HepG2 (cell line): ENCODE measurements around the gene TMED6. TPM values are rescaled to one million over a fixed set of nuclear protein-coding genes. Genes with fewer than 3 reads are reported as not detected.
A peak's percentile ranks its signal among the peaks of the same experiment; 100 is the strongest.

Experiments used
- AKAP8 ChIP-seq: sonication (generic); formaldehyde crosslinking; IDR thresholded peaks from 2 replicates; pipeline ENCODE4 v1.5.1; 2020; ENCODE audit warnings: mild to moderate bottlenecking, missing genetic modification reagents
- ARID5B ChIP-seq: IDR thresholded peaks from 2 replicates; pipeline ENCODE4 v1.4.0; 2020; ENCODE audit warnings: mild to moderate bottlenecking, missing genetic modification reagents
- ELF3 ChIP-seq: IDR thresholded peaks from 2 replicates; pipeline ENCODE4 v1.6.1; 2016; ENCODE audit warnings: missing genetic modification reagents, missing compliant biosample characterization
- HDAC1 ChIP-seq: sonication (generic); formaldehyde crosslinking; IDR thresholded peaks from 2 replicates; pipeline ENCODE4 v1.5.1; 2020; ENCODE audit warnings: mild to moderate bottlenecking, missing genetic modification reagents
- HNRNPL ChIP-seq: fragments of 200-400 bp; formaldehyde crosslinking; IDR thresholded peaks from 2 replicates; pipeline ENCODE4 v1.6.1; 2017; ENCODE audit warnings: mild to moderate bottlenecking, low read depth, low read length
- NONO ChIP-seq, 2 experiments: fragments of 450-650 bp in 1 of 2; sonication (generic) in 1 of 2; formaldehyde crosslinking in 1 of 2; IDR thresholded peaks in 1 of 2; conservative IDR thresholded peaks in 1 of 2; 2 replicates each; pipeline versions ENCODE4 v1.6.1 to v1.8.0; 2017 to 2022; ENCODE audit warnings: mild to moderate bottlenecking in 1 of 2, missing genetic modification reagents in 1 of 2, moderate library complexity in 1 of 2
- NR1H2 ChIP-seq: sonication (generic); formaldehyde crosslinking; IDR thresholded peaks from 2 replicates; pipeline ENCODE4 v1.8.1; 2022; ENCODE audit warnings: low read depth, missing genetic modification reagents, borderline replicate concordance
- POLR2G ChIP-seq: fragments of 200-400 bp; formaldehyde crosslinking; IDR thresholded peaks from 2 replicates; pipeline ENCODE4 v1.6.1; 2018; ENCODE audit warnings: mild to moderate bottlenecking, low read depth, low read length, moderate library complexity
- PREB ChIP-seq: sonication (generic); formaldehyde crosslinking; IDR thresholded peaks from 2 replicates; pipeline ENCODE4 v1.4.0; 2020; ENCODE audit warnings: missing genetic modification reagents
- TEAD2 ChIP-seq: sonication (generic); formaldehyde crosslinking; IDR thresholded peaks from 2 replicates; pipeline ENCODE4 v1.9.0; 2021; ENCODE audit warnings: missing genetic modification reagents
- ZBTB3 ChIP-seq: sonication (generic); formaldehyde crosslinking; IDR thresholded peaks from 2 replicates; pipeline ENCODE4 v1.4.0; 2020; ENCODE audit warnings: low read depth, mild to moderate bottlenecking, moderate library complexity, missing genetic modification reagents, borderline replicate concordance
- ZNF333 ChIP-seq: sonication (generic); formaldehyde crosslinking; IDR thresholded peaks from 2 replicates; pipeline ENCODE4 v1.4.0; 2020; ENCODE audit warnings: mild to moderate bottlenecking, missing genetic modification reagents, borderline replicate concordance
- ZNF407 ChIP-seq: sonication (generic); formaldehyde crosslinking; IDR thresholded peaks from one replicate; pipeline ENCODE4 v1.5.1; 2020; ENCODE audit warnings: mild to moderate bottlenecking, missing genetic modification reagents; ENCODE audit errors: not compliant biosample characterization
- ZNF547 ChIP-seq: sonication (generic); formaldehyde crosslinking; IDR thresholded peaks from 2 replicates; pipeline ENCODE4 v1.5.1; 2020; ENCODE audit warnings: mild to moderate bottlenecking, missing genetic modification reagents
- ZNF713 ChIP-seq: sonication (generic); formaldehyde crosslinking; IDR thresholded peaks from 2 replicates; pipeline ENCODE4 v1.4.0; 2020; ENCODE audit warnings: mild to moderate bottlenecking, missing genetic modification reagents
- ZNF878 ChIP-seq: sonication (generic); formaldehyde crosslinking; IDR thresholded peaks from 2 replicates; pipeline ENCODE4 v1.8.1; 2023; ENCODE audit warnings: mild to moderate bottlenecking, missing genetic modification reagents, moderate library complexity
- ZZZ3 ChIP-seq: sonication (generic); formaldehyde crosslinking; IDR thresholded peaks from 2 replicates; pipeline ENCODE4 v1.4.0; 2020; ENCODE audit warnings: missing genetic modification reagents, mild to moderate bottlenecking, borderline replicate concordance
- polyA plus RNA-seq, 8 experiments: library from polyadenylated mRNA; depleted of rRNA in 3 of 8; stranded (reverse) in 7 of 8; unstranded in 1 of 8; fragments of >200 nt; fragmentation: Illumina TruSeq in 4 of 8; extraction: Trizol in 4 of 8; gene quantifications; 2 replicates each; pipeline versions ENCODE4 v1.2.1 to v1.2.3, GENCODE V29; 2011 to 2016; ENCODE audit warnings: low read depth in 4 of 8, missing spikeins in 1 of 8, mixed read lengths in 1 of 8; ENCODE audit not compliant: insufficient read depth in 1 of 8
- total RNA-seq, 5 experiments: library from RNA; depleted of rRNA; stranded (reverse); fragments of >200 nt; fragmentation: Illumina TruSeq; extraction: Trizol; gene quantifications; 2 replicates each; pipeline ENCODE4 v1.2.3, GENCODE V29; 2016; ENCODE audit warnings: low read depth in 1 of 5

The TMED6 gene
- total and polyA plus RNA-seq, 2 of the 13 experiments (the other 11 are each of a cell fraction or from before 2014, with no cell fraction given): 9.8 to 14.4 TPM

GRCh38 chr16:69321080-69321479 is 30.5 kb downstream of the TMED6 start (continued):
- TF ChIP-seq ZNF407 (CRISPR knock-in tag) (no peak), ARID5B (CRISPR knock-in tag) (no peak), HDAC1 (CRISPR knock-in tag) (no peak), ELF3 (CRISPR knock-in tag) (no peak), NR1H2 (CRISPR knock-in tag) (no peak), ZNF878 (CRISPR knock-in tag) (no peak), ZNF713 (CRISPR knock-in tag) (no peak), TEAD2 (CRISPR knock-in tag) (no peak), NONO (IDR thresholded peaks at IDR 0.05) (no peak), NONO (CRISPR knock-in tag; conservative IDR thresholded peaks at IDR 0.05) (no peak), ZBTB3 (CRISPR knock-in tag) (no peak), AKAP8 (CRISPR knock-in tag) (0 out of 2 replicates have a peak, but pooled peaks have one; percentile 1), PREB (CRISPR knock-in tag) (no peak), HNRNPL (no peak), ZNF333 (CRISPR knock-in tag) (no peak), POLR2G (peak; percentile 46; the same call in 1 of the 2 replicates), ZNF547 (CRISPR knock-in tag) (no peak), ZZZ3 (no peak)
